DMS79 (cell line): ENCODE results near the gene TSPAN5.

Source experiments
- DNase-seq: peaks from one replicate; lab custom pipeline; 2025; lab: John Stamatoyannopoulos, UW

TSPAN5 gene

GRCh38 chr4:98517218-98518021, 141.0 kb downstream of the TSPAN5 start:
- no peak for DNase-seq

- no peak for DNase-seq
Measured at GRCh38 chr4:98516441-98517217, 141.8 kb downstream of the TSPAN5 start.

- no peak for DNase-seq
Measured at GRCh38 chr4:98516042-98516440, 142.4 kb downstream of the TSPAN5 start.

GRCh38 chr4:98515470-98515809, 143.0 kb downstream of the TSPAN5 start:
- no peak for DNase-seq

- DNase-seq = no peak
Measured at GRCh38 chr4:98514741-98515469, 143.5 kb downstream of the TSPAN5 start.

- DNase-seq = no peak
Measured at GRCh38 chr4:98512918-98513317, 145.5 kb downstream of the TSPAN5 start.

- no peak for DNase-seq
Measured at GRCh38 chr4:98510757-98511517, 147.5 kb downstream of the TSPAN5 start.

GRCh38 chr4:98510340-98510739, 148.1 kb downstream of the TSPAN5 start:
- DNase-seq = no peak

- DNase-seq = no peak
Measured at GRCh38 chr4:98509721-98510120, 148.7 kb downstream of the TSPAN5 start.

- DNase-seq = no peak
Measured at GRCh38 chr4:98508829-98509598, 149.4 kb downstream of the TSPAN5 start.

GRCh38 chr4:98508248-98508647, 150.2 kb downstream of the TSPAN5 start:
- no peak for DNase-seq

GRCh38 chr4:98507299-98507698, 151.1 kb downstream of the TSPAN5 start:
- DNase-seq = no peak

GRCh38 chr4:98506462-98507132, 151.8 kb downstream of the TSPAN5 start:
- DNase-seq = no peak

GRCh38 chr4:98505992-98506391, 152.4 kb downstream of the TSPAN5 start:
- DNase-seq = no peak

- DNase-seq = no peak
Measured at GRCh38 chr4:98504091-98504490, 154.3 kb downstream of the TSPAN5 start.

GRCh38 chr4:98503676-98504075, 154.7 kb downstream of the TSPAN5 start:
- DNase-seq = no peak

- no peak for DNase-seq
Measured at GRCh38 chr4:98502624-98503023, 155.8 kb downstream of the TSPAN5 start.

- DNase-seq = no peak
Measured at GRCh38 chr4:98502031-98502430, 156.4 kb downstream of the TSPAN5 start.

- DNase-seq = no peak
Measured at GRCh38 chr4:98501383-98501782, 157.0 kb downstream of the TSPAN5 start.

GRCh38 chr4:98498774-98499173, 159.6 kb downstream of the TSPAN5 start:
- no peak for DNase-seq
